ENCODE data around the gene SPRED1. TPM values are rescaled to one million over a fixed set of nuclear protein-coding genes. Genes with fewer than 3 reads are reported as not detected.

SPRED1 gene
- total RNA-seq, 2 experiments from 2014 or later, result 0.03 to 0.05 TPM

GRCh38 chr15:38373016-38373415 lies 120.4 kb downstream of the SPRED1 start:
- DNase-seq, result no peak
- H3K27me3 Mint-ChIP-seq, result peaks cover 34% of the 10 kb centered on the region
- intact Hi-C loops (cut with DNase I, micrococcal nuclease), result no loop called here
- H3K27ac Mint-ChIP-seq, result no peak overlapping the region
- no peaks in the 10 kb centered on the region for H3K9me3 Mint-ChIP-seq
- H3K4me1 Mint-ChIP-seq (ENCODE audit: low read depth), result no peaks in the 10 kb centered on the region
- POLR2A ChIA-PET, result no interaction called here
- CTCF ChIA-PET, result no interaction called here
- H3K27ac ChIP-seq (ENCODE audit: low read depth in 1 of 2, low read length in 2 of 2), result no peak overlapping the region
- H3K4me3 Mint-ChIP-seq, result no peak overlapping the region
- no peaks in the 10 kb centered on the region for H3K9me3 ChIP-seq (ENCODE audit: control insufficient read depth in 1 of 2, insufficient read depth in 1 of 2, low read length in 2 of 2)
- no peak for ATAC-seq (ENCODE audit: poor library complexity)
- no peaks in the 10 kb centered on the region for H3K36me3 Mint-ChIP-seq (ENCODE audit: low read depth)
- no peak overlapping the region for H3K4me3 ChIP-seq (ENCODE audit: low read length)
- no peaks in the 10 kb centered on the region for H3K4me1 ChIP-seq (ENCODE audit: insufficient read depth, low read length)
- peaks cover 3 to 13% of the 10 kb centered on the region in 2 experiments for H3K27me3 ChIP-seq (ENCODE audit: control insufficient read depth in 1 of 2, insufficient read depth in 2 of 2, low read length in 2 of 2)
- TF ChIP-seq CTCF (IDR thresholded peaks at IDR 0.05), result no peak
- no peaks in the 10 kb centered on the region for H3K36me3 ChIP-seq (ENCODE audit: insufficient read depth, low read length)

- H3K9me3 Mint-ChIP-seq, result no peaks in the 10 kb centered on the region
- H3K27me3 Mint-ChIP-seq, result peaks cover 42% of the 10 kb centered on the region
- Histone ChIP-seq H3K27me3 (ENCODE audit: control insufficient read depth in 1 of 2, insufficient read depth in 2 of 2, low read length in 2 of 2) (peaks cover 11 to 21% of the 10 kb centered on the region in 2 experiments), H3K27ac (ENCODE audit: low read depth in 1 of 2, low read length in 2 of 2) (no peak overlapping the region), H3K9me3 (ENCODE audit: control insufficient read depth in 1 of 2, insufficient read depth in 1 of 2, low read length in 2 of 2) (no peaks in the 10 kb centered on the region), H3K4me3 (ENCODE audit: low read length) (no peak overlapping the region), H3K36me3 (ENCODE audit: insufficient read depth, low read length) (no peaks in the 10 kb centered on the region), H3K4me1 (ENCODE audit: insufficient read depth, low read length) (no peaks in the 10 kb centered on the region)
- no peak overlapping the region for H3K4me3 Mint-ChIP-seq
- H3K4me1 Mint-ChIP-seq (ENCODE audit: low read depth), result no peaks in the 10 kb centered on the region
- no peaks in the 10 kb centered on the region for H3K36me3 Mint-ChIP-seq (ENCODE audit: low read depth)
- intact Hi-C loops (cut with DNase I, micrococcal nuclease), result no loop called here
- DNase-seq (no peak), ATAC-seq (ENCODE audit: poor library complexity) (no peak)
- H3K27ac Mint-ChIP-seq, result no peak overlapping the region
- no peak for TF ChIP-seq CTCF (IDR thresholded peaks at IDR 0.05)
- ChIA-PET POLR2A (no interaction called here), CTCF (no interaction called here)
Observed at GRCh38 chr15:38374029-38374428, 121.4 kb downstream of the SPRED1 start.

GRCh38 chr15:38374556-38374955 lies 121.9 kb downstream of the SPRED1 start:
- ChIA-PET POLR2A (no interaction called here), CTCF (no interaction called here)
- no peak for TF ChIP-seq CTCF (IDR thresholded peaks at IDR 0.05)
- Histone ChIP-seq H3K27ac (ENCODE audit: low read depth in 1 of 2, low read length in 2 of 2) (no peak overlapping the region), H3K4me3 (ENCODE audit: low read length) (no peak overlapping the region), H3K9me3 (ENCODE audit: control insufficient read depth in 1 of 2, insufficient read depth in 1 of 2, low read length in 2 of 2) (no peaks in the 10 kb centered on the region), H3K4me1 (ENCODE audit: insufficient read depth, low read length) (no peaks in the 10 kb centered on the region), H3K36me3 (ENCODE audit: insufficient read depth, low read length) (no peaks in the 10 kb centered on the region), H3K27me3 (ENCODE audit: control insufficient read depth in 1 of 2, insufficient read depth in 2 of 2, low read length in 2 of 2) (peaks cover 11 to 23% of the 10 kb centered on the region in 2 experiments)
- no peak for DNase-seq
- Mint-ChIP-seq H3K9me3 (no peaks in the 10 kb centered on the region), H3K4me3 (no peak overlapping the region), H3K36me3 (ENCODE audit: low read depth) (no peaks in the 10 kb centered on the region), H3K27me3 (peaks cover 46% of the 10 kb centered on the region), H3K27ac (no peak overlapping the region), H3K4me1 (ENCODE audit: low read depth) (no peaks in the 10 kb centered on the region)
- ATAC-seq (ENCODE audit: poor library complexity), result no peak
- intact Hi-C loops (cut with DNase I, micrococcal nuclease), result no loop called here

Data from CD4-positive, alpha-beta T cell (primary cell).